GM12891 (cell line): Measurements from ENCODE around the gene ADTRP.

ENCODE experiments used
- DNase-seq: peaks from one replicate; pipeline ENCODE4 v3.0.0; 2011; ENCODE audit warnings: low spot score; ENCODE audit not compliant: insufficient read length
- FAIRE-seq: peaks from 2 replicates; lab custom pipeline; 2011; peaks lifted over from hg19 to GRCh38; lab: Jason Lieb, UNC
- PAX5 ChIP-seq: IDR thresholded peaks from 2 replicates; pipeline ENCODE4 v1.6.1; 2011; ENCODE audit warnings: low read length, moderate library complexity, mild to moderate bottlenecking; ENCODE audit not compliant: insufficient read depth, severe bottlenecking
- POLR2A ChIP-seq: IDR thresholded peaks from 2 replicates; pipeline ENCODE4 v1.6.1; 2011; ENCODE audit warnings: low read depth, low read length, control low read depth
- POLR2AphosphoS5 ChIP-seq: IDR thresholded peaks from 2 replicates; pipeline ENCODE4 v1.6.1; 2011; ENCODE audit warnings: low read depth, low read length, control low read depth
- POU2F2 ChIP-seq: IDR thresholded peaks from 2 replicates; pipeline ENCODE4 v1.6.1; 2011; ENCODE audit warnings: low read depth, mild to moderate bottlenecking, control low read depth, low read length, moderate library complexity
- SPI1 ChIP-seq: IDR thresholded peaks from 2 replicates; pipeline ENCODE4 v1.6.1; 2011; ENCODE audit warnings: low read depth, low read length, control low read depth
- TAF1 ChIP-seq: IDR thresholded peaks from 2 replicates; pipeline ENCODE4 v1.6.1; 2011; ENCODE audit warnings: low read depth, low read length, control low read depth

The ADTRP gene

GRCh38 chr6:11714798-11715285, 63.8 kb downstream of the ADTRP start:
- FAIRE-seq (no peak), DNase-seq (no peak)
- TF ChIP-seq TAF1 (no peak), PAX5 (no peak), SPI1 (no peak), POLR2AphosphoS5 (no peak), POLR2A (no peak), POU2F2 (no peak)

- FAIRE-seq (peak; percentile 90), DNase-seq (no peak)
- TF ChIP-seq TAF1 (no peak), POLR2AphosphoS5 (0 out of 2 replicates have a peak, but pooled peaks have one; percentile 40), POU2F2 (no peak), SPI1 (no peak; the same call in 1 of the 2 replicates), PAX5 (no peak), POLR2A (peak; percentile 42; the same call in 1 of the 2 replicates)
Observed at GRCh38 chr6:11714116-11714797, 64.3 kb downstream of the ADTRP start.

DNA sequence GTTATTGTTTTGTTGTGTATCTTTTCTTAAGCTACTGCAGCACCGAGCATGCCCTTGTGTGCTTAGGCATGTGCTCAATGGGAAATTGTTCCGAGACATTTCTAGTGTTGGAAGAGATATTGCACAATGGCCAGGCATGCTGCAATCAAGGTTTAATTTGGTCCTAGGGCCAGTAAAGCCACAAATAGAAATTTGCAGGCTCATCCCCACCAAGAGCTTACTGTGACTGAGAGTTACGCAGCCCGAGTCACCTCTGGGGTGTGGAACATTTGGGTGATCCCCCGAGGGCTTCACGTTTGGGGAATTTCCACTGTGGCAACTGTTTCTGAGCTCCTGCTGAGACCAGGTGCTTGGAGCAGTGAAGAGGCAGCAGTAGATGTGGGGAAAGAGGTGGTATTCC, 65.8 kb downstream of the ADTRP start:
- TF ChIP-seq PAX5 (no peak), POU2F2 (no peak), POLR2AphosphoS5 (no peak), SPI1 (no peak), TAF1 (peak; percentile 28; the same call in 1 of the 2 replicates)
- DNase-seq, result no peak
- FAIRE-seq, result peak; percentile 78

GRCh38 chr6:11711984-11712711, 66.5 kb downstream of the ADTRP start:
- FAIRE-seq (peak; percentile 20), DNase-seq (no peak)
- TF ChIP-seq POLR2AphosphoS5 (peak; percentile 23; the same call in 1 of the 2 replicates), TAF1 (no peak), POLR2A (no peak)

DNA sequence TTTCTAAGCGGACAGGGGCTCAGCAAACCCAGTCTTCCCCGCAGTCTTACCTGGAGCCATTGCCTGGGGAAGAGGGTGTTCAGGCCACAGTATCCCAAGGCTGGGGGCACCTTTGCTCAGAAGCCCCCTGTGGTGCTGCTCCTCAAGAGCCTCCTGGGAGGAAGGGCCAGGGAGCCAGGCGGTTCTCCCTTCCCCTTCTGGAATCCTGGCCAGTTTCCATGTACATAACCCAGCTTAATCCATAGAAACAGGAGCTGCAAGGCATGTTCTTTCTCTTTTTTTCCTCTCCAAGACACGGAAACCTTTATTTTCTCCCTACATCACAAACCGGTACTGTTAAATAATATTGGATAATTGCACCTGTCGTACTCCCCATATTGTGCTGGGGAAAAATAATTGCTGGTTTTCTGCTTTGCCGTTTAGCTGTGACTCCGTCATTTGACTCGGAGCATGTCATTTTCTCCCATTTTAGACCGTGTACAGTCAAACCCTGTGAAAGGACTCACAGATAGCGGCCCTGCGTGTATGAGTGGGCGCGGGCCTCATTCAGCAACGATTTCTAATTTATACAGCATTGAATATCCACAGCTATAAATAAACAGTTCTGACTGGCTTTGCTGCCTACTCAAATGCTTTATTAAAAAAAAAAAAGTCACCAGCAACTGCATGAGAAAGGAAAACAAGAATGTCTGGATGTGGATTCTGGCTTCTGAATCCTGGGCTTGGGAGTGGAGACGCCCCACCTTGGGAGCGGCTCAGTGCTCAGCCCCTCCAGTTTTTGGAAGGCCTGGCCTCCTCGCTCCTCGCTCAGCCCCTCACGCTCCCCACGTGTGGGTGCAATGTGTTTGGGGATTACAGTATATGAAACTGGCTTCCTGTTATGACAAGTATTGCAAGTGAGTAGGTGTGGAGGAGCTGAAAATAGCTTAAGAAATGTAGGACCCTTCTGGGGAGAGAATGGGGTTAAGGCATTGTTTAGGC, 67.3 kb downstream of the ADTRP start:
- TF ChIP-seq POU2F2 (peak; percentile 16; the same call in 1 of the 2 replicates), SPI1 (peak; percentile 34; the same call in 1 of the 2 replicates), PAX5 (no peak), POLR2AphosphoS5 (no peak), POLR2A (no peak), TAF1 (no peak)
- FAIRE-seq, result peak; percentile 68
- DNase-seq, result no peak

DNA sequence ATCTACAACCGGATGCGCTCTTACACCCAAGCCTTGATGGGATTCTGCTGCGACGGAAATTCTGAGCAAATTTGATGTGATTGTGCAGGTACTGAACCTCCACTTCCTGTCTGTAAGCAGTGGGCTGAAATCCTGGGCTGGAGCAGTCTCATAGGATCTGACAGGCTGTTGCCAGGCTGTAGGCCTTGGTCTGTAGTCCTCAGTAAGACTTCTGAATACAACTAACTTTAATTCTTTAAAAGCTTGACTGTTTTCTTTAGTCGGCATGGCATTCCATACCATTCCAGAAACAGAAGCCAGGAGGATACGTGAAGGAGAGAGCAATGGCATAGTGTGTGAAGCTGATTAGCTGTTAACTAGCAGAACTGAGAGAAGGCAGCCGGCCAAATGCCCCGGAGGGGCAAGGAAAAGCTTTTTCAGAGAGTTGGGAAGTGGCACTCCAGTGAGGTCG, 68.3 kb downstream of the ADTRP start:
- TF ChIP-seq TAF1 (no peak), POLR2A (no peak), PAX5 (no peak), POU2F2 (no peak), SPI1 (peak; percentile 37), POLR2AphosphoS5 (no peak)
- DNase-seq (no peak), FAIRE-seq (no peak)

- DNase-seq (no peak), FAIRE-seq (no peak)
- TF ChIP-seq SPI1 (no peak), POLR2AphosphoS5 (no peak), TAF1 (no peak), PAX5 (no peak), POU2F2 (no peak), POLR2A (no peak)
Observed at GRCh38 chr6:11706171-11706570, 72.4 kb downstream of the ADTRP start.

GRCh38 chr6:11705483-11705882, 73.1 kb downstream of the ADTRP start:
- TF ChIP-seq SPI1, result no peak
- no peak for TF ChIP-seq PAX5
- TF ChIP-seq POLR2AphosphoS5, result no peak
- no peak for TF ChIP-seq POU2F2
- no peak for TF ChIP-seq POLR2A
- no peak for TF ChIP-seq TAF1
- no peak for FAIRE-seq
- DNase-seq, result no peak

DNA sequence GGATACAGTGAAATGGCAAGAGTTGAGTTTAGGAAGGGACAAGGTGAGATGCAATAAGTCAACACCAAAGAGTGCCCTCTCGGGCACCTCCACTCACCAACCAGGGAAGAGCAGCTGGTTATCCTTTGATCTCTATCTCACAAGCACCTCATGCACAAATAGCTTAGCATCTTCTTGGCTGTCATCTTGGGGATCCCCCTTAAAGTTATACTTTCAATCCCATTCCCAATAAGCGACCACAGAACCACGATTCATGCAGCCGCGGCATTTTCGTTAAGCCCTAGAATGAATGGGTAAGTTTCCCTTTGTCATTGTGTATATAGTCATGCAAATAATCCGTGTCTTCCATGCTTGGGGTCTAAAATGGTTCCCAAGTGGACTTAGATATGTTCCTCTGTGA, 73.5 kb downstream of the ADTRP start:
- no peak for TF ChIP-seq POLR2AphosphoS5
- TF ChIP-seq PAX5, result no peak
- no peak for TF ChIP-seq TAF1
- no peak for TF ChIP-seq SPI1
- no peak for TF ChIP-seq POLR2A
- TF ChIP-seq POU2F2, result no peak
- FAIRE-seq (no peak), DNase-seq (no peak)
